ENCODE measurements around the gene DCP2. TPM values are rescaled to one million over a fixed set of nuclear protein-coding genes. Genes with fewer than 3 reads are reported as not detected.

DCP2 gene
- polyA plus RNA-seq, 1 donor from 2014 or later: 26.2 TPM

DNA sequence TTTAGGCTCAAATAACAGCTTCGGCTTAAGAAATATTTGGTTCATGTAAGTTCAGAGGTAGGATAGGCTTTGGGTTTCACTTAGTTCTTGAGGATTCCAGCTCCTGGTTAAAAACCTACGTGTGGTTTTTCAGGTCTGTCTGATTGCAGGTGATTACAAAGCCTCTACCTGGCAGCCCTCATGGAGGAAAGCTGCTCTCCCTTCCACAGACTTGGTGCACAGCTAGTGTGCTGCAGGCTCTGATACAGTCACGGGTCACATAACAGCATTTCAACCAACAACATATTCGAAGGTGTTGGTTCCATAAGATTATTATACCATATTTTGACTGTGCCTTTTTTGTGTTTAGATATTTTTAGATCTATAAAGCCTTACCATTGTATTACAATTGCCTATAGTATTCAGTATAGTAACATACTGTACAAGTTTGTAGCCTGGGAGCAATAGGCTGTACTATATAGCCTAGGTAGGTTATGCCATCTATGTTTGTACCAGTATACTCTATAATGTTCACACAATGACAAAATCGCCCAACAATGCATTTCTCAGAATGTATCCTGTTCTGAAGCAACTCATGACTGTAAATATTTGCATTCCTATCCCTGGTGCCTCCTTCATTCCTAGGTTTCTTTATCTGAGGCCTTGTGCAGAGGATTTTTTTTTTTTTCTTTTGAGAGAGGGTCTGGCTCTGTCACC, 8.0 kb upstream of the DCP2 start:
- Histone ChIP-seq H2AFZ (ENCODE audit: low read depth, low read length) (no peak overlapping the region), H4K20me1 (ENCODE audit: insufficient read depth) (no peaks in the 10 kb centered on the region), H3K4me3 (ENCODE audit: low read length) (no peak overlapping the region), H3K27me3 (ENCODE audit: insufficient read depth, low read depth, low read length) (no peaks in the 10 kb centered on the region), H3K4me2 (ENCODE audit: low read length) (no peak overlapping the region), H3K9me2 (ENCODE audit: insufficient read depth, low read length) (no peaks in the 10 kb centered on the region), H3K27ac (ENCODE audit: low read length) (no peak overlapping the region), H3K9me3 (ENCODE audit: low read length) (no peaks in the 10 kb centered on the region), H3K36me3 (ENCODE audit: insufficient read depth, low read length) (no peaks in the 10 kb centered on the region), H3F3A (ENCODE audit: insufficient read depth, low read length, poor library complexity, severe bottlenecking) (no peaks in the 10 kb centered on the region), H3K79me2 (replicated peaks; ENCODE audit: insufficient read depth, low read length) (no peaks in the 10 kb centered on the region), H3K9ac (ENCODE audit: low read length) (no peak overlapping the region)
- TF ChIP-seq TAF1 (IDR thresholded peaks at IDR 0.05; ENCODE audit: low read depth) (no peak), EP300 (conservative IDR thresholded peaks at IDR 0.05; ENCODE audit: poor library complexity, severe bottlenecking) (no peak)

DNA sequence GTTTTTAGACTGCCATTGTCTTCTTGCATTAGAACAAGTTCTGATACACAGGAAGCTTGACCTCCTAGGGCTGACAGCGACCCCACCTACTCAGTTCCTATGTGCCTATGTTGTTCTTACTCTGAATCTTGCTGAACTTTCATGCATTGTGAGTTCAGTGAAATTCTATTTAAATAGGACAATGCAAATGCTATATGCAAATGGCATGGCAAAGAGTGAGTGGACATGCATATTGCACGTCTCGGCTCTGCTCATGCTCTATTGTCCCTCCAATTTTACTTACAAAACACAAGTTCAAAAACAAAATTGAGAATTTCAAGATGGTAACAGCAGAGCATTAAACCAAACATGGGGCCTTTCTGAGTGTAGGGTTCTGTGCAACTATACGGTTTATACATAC, 5.3 kb upstream of the DCP2 start:
- TF ChIP-seq RAD21 (conservative IDR thresholded peaks at IDR 0.05) (no peak), EZH2 (IDR thresholded peaks at IDR 0.05; ENCODE audit: borderline replicate concordance, insufficient read depth, low read length, poor library complexity, severe bottlenecking) (no peak), EP300 (conservative IDR thresholded peaks at IDR 0.05; ENCODE audit: poor library complexity, severe bottlenecking) (no peak), POLR2AphosphoS5 (IDR thresholded peaks at IDR 0.05) (no peak), SMC3 (conservative IDR thresholded peaks at IDR 0.05; ENCODE audit: poor library complexity) (no peak), MXI1 (conservative IDR thresholded peaks at IDR 0.05; ENCODE audit: poor library complexity, severe bottlenecking) (no peak), TAF1 (IDR thresholded peaks at IDR 0.05; ENCODE audit: low read depth) (no peak)
- TF ChIP-seq, protein P1, sequence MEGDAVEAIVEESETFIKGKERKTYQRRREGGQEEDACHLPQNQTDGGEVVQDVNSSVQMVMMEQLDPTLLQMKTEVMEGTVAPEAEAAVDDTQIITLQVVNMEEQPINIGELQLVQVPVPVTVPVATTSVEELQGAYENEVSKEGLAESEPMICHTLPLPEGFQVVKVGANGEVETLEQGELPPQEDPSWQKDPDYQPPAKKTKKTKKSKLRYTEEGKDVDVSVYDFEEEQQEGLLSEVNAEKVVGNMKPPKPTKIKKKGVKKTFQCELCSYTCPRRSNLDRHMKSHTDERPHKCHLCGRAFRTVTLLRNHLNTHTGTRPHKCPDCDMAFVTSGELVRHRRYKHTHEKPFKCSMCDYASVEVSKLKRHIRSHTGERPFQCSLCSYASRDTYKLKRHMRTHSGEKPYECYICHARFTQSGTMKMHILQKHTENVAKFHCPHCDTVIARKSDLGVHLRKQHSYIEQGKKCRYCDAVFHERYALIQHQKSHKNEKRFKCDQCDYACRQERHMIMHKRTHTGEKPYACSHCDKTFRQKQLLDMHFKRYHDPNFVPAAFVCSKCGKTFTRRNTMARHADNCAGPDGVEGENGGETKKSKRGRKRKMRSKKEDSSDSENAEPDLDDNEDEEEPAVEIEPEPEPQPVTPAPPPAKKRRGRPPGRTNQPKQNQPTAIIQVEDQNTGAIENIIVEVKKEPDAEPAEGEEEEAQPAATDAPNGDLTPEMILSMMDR (IDR thresholded peaks at IDR 0.05; ENCODE audit: poor library complexity, severe bottlenecking): no peak
- TF ChIP-seq, protein P2, sequence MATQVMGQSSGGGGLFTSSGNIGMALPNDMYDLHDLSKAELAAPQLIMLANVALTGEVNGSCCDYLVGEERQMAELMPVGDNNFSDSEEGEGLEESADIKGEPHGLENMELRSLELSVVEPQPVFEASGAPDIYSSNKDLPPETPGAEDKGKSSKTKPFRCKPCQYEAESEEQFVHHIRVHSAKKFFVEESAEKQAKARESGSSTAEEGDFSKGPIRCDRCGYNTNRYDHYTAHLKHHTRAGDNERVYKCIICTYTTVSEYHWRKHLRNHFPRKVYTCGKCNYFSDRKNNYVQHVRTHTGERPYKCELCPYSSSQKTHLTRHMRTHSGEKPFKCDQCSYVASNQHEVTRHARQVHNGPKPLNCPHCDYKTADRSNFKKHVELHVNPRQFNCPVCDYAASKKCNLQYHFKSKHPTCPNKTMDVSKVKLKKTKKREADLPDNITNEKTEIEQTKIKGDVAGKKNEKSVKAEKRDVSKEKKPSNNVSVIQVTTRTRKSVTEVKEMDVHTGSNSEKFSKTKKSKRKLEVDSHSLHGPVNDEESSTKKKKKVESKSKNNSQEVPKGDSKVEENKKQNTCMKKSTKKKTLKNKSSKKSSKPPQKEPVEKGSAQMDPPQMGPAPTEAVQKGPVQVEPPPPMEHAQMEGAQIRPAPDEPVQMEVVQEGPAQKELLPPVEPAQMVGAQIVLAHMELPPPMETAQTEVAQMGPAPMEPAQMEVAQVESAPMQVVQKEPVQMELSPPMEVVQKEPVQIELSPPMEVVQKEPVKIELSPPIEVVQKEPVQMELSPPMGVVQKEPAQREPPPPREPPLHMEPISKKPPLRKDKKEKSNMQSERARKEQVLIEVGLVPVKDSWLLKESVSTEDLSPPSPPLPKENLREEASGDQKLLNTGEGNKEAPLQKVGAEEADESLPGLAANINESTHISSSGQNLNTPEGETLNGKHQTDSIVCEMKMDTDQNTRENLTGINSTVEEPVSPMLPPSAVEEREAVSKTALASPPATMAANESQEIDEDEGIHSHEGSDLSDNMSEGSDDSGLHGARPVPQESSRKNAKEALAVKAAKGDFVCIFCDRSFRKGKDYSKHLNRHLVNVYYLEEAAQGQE (IDR thresholded peaks at IDR 0.05; ENCODE audit: borderline replicate concordance): no peak
- Histone ChIP-seq H3K36me3 (ENCODE audit: insufficient read depth, low read length) (no peaks in the 10 kb centered on the region), H3K9me2 (ENCODE audit: insufficient read depth, low read length) (no peaks in the 10 kb centered on the region)

More for the DNA sequence above, 5.3 kb upstream of the DCP2 start:
- Histone ChIP-seq H2AFZ (ENCODE audit: low read depth, low read length) (no peak overlapping the region), H3K27ac (ENCODE audit: low read length) (no peak overlapping the region), H3K27me3 (ENCODE audit: insufficient read depth, low read depth, low read length) (no peaks in the 10 kb centered on the region), H3K9me3 (ENCODE audit: low read length) (no peaks in the 10 kb centered on the region), H3K4me3 (ENCODE audit: low read length) (no peak overlapping the region), H3K4me2 (ENCODE audit: low read length) (no peak overlapping the region), H4K20me1 (ENCODE audit: insufficient read depth) (no peaks in the 10 kb centered on the region), H3F3A (ENCODE audit: insufficient read depth, low read length, poor library complexity, severe bottlenecking) (no peaks in the 10 kb centered on the region), H3K79me2 (replicated peaks; ENCODE audit: insufficient read depth, low read length) (no peaks in the 10 kb centered on the region), H3K9ac (ENCODE audit: low read length) (no peak overlapping the region)

All from neural cell (in vitro differentiated cells).